COLO829 (cell line): ENCODE results near the gene BCAP31.
A peak's percentile ranks its signal among the peaks of the same experiment; 100 is the strongest.
"Not testable (repeated sequence)": the region's sequence is repeated elsewhere in the genome, so short reads cannot be mapped to it uniquely, and the experiment has no call there.

Experiments
- DNase-seq: peaks from one replicate; pipeline ENCODE4 v3.0.0; 2012; ENCODE audit warnings: low spot score

BCAP31 gene

GRCh38 chrX:153693216-153694086 is 30.7 kb downstream of the BCAP31 start:
- DNase-seq = no peak

GRCh38 chrX:153692611-153693156 is 31.5 kb downstream of the BCAP31 start:
- DNase-seq = no peak

GRCh38 chrX:153692003-153692402 is 32.2 kb downstream of the BCAP31 start:
- no peak for DNase-seq

DNA sequence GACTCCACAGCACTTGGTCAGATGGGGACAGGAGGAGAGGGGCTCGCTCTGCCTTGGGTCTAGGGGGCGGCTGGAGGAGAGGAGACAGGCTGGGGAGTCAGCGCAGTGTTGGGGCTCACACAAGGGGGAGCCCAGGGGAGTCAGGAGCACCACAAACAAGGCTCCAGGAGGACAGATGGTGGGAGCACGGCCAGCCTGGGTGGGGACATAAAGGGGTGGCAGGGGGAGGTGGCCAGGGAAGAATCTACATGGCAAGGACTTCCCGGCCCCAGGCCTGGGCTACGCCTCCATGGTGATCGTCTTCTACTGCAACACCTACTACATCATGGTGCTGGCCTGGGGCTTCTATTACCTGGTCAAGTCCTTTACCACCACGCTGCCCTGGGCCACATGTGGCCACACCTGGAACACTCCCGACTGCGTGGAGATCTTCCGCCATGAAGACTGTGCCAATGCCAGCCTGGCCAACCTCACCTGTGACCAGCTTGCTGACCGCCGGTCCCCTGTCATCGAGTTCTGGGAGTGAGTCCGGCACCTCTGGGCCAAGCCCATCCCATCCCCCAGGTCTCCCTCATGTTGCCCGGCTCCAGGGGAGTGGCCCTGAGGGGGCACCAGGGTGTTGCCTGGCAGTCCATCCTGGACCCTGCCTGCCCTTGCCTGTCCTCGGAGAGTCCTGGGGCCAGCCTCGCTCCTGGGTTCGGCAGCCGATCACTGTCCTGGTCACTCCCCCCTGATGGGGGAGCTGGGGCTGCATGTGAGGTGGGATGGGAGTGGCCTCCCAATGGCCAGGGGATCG is 33.0 kb downstream of the BCAP31 start:
- DNase-seq = not testable (repeated sequence)

DNA sequence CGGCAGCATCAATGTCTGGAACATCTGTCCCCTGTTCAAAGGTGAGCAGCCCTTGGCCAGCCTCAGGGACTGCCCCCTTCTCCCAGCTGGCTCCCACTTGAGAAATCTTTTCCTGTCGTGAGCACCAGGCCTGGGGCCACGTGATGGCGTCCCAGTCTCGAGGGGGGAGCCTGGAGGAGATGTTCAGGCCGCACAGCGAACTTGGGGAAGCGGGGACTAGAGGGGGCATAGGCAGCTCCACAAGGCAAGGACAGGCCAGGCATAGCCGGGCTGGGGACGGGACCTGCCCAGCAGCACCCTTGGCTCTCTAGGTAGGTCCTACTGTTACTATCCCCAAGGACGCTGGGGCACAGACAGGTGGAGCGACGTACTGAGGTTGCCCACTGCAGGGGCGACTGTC is 33.7 kb downstream of the BCAP31 start:
- no peak for DNase-seq

DNA sequence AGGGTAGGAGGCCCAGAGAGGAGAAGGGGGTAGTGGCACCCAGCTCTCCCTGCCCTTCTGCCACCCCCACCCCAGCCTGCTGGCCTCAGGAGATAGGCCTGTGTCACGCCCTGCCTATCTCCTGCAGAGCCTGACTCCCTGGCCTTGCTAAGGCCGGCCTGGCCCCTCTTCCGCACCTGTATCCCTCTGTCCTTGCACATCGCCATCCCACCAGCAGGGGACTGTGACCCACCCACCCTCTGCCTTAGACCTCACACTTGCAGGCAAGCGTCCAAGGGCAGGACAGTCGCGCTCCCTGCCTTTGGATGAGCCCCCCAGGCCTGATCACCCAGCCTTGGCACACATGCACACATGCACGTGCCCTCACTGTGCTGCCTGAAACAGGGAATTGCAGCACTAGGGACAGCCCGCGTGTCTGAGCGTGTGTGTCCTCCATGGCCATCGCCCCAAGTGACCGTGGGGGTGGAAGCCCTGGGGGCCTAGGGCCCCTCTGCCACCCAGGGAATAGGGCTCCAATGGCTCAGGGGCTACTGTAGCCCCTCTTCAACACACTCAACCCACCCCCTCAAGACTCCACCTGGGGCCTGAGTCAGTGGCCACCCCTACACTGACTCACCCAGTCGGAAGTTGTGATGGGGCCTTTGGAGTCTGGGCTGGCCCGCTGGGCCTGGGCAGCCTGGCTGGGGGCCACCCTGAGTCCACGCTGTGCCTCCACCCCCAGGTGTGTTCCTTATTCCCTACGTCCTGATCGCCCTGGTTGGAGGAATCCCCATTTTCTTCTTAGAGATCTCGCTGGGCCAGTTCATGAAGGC is 34.3 kb downstream of the BCAP31 start:
- DNase-seq = no peak

- peak; percentile 35 for DNase-seq
These were observed 35.1 kb downstream of the BCAP31 start for GRCh38 chrX:153688911-153689590.

GRCh38 chrX:153688506-153688905 is 35.7 kb downstream of the BCAP31 start:
- DNase-seq = no peak

- no peak for DNase-seq
These were observed 36.1 kb downstream of the BCAP31 start for GRCh38 chrX:153688071-153688470.

GRCh38 chrX:153687121-153688039 is 36.8 kb downstream of the BCAP31 start, which contains the start of gene SLC6A8:
SLC6A8 (plus strand) TSS chrX:153687926; CDS start chrX:153688575, 649 bp downstream.
- DNase-seq = peak; percentile 56

GRCh38 chrX:153686711-153687110 is 37.5 kb downstream of the BCAP31 start:
- no peak for DNase-seq

DNA sequence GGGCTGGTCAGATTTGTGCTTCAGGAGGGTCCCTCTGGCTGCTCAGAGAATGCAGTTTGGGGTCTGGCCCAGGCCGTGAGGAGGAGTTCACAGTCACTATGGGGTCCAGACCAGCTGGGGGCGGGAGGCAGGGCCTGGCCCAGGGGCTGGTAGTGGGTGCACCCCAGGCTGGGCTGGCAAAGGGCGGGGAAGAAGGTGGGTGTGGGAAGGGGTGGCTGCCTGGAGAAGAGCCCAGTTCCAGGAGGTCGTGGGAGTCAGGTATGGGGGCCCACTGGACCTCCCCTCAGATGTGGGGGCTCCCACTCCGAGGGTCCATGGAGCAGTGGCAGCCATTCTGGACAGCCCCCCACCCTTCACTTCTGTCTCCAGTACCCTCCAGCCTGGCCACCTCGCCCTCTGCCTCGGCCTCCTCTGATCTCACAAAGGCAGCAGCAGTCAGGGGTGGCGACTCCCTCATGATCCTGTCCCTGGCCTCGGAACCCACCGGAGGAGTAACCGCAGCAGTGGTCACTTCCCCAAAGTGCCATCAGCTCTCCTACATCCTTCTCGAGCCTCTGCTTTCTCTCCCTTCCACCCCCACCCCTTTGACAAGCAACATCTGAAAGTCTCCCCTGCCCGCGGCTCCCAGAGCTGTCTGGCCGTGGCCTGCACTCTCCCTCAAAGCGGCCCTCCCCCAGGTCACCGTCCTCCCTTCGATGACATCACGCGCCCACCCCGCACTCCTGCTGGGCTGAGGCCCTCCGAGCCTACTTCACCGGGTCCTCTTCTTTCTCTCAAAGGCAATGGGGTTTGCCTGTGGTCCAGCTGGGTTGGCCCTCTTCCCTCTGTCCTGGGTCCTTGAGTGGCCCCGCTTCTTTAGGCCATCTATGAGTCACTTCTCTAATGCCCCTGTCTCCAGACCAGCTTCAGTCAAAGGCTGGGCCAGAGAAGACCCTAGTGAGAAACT is 38.2 kb downstream of the BCAP31 start:
- DNase-seq = no peak

DNA sequence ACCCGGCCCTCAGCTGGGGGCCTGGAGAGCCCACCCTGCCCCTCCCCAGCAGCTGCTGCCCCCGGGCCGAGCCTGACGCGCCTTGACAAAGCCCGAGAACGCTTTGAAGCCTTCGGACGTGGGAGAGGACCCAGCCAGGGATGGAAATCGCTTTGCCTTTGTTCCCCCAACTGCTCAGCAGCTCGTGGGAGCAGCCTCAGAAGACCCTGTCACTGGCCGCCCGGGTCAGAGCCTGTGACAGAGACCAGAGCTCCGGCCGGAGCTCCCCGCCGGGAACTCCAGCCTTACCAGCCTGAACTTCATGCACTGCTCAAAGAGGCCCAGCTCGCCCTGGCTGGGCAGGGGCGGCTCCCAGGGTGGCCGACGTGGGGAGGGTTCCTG is 39.0 kb downstream of the BCAP31 start:
- no peak for DNase-seq

DNA sequence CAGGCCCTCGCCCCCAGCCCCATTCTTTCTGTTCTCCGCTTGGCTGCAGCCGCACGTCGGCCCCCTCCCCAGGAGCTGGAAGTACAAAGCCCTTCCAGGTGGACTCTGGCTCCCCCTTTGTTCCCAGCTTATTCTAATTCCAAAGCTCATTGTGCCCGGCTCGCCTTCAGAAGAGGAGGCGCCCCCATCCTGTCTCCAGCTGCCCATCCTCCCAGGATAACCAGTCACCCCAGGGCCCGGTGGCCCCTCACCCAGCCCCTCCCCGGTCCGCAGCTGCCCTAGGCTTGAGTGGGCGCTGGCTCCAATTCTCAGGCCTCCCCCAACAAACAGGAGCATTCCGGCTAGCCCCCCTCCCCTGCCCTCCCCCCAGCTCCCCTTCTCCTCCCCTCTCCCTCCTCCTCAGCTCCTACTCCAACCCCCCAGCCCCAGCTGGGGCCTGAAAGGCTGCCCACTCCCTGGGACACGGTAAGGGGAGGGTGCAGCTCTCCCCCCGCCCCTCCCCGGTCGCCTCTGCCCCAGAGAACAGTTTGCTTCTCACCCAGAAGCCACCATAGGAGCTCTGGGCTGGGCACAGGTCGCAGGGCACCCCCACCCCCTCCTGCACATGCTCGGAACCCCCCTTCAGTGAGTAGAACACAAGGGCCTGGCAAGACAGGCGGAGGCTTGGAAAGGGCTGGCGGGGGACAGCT is 39.6 kb downstream of the BCAP31 start:
- DNase-seq = no peak

DNA sequence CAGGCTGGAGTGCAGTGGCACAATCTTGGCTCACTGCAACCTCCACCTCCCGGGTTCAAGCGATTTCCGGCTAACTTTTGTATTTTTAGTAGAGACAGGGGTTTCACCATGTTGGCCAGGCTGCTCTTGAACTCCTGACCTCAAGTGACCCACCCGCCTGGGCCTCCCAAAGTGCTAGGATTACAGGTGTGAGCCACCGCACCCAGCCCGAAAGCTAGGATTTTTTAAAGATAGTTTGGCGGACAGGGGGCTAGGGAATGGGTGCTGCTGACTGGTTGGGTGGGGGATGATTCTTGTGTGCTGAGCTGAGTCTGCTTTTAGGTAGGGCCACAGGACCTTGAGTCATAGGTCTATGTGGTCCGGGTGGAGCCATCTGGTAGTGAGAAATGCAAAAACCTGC is 40.7 kb downstream of the BCAP31 start:
- DNase-seq = not testable (repeated sequence)

DNA sequence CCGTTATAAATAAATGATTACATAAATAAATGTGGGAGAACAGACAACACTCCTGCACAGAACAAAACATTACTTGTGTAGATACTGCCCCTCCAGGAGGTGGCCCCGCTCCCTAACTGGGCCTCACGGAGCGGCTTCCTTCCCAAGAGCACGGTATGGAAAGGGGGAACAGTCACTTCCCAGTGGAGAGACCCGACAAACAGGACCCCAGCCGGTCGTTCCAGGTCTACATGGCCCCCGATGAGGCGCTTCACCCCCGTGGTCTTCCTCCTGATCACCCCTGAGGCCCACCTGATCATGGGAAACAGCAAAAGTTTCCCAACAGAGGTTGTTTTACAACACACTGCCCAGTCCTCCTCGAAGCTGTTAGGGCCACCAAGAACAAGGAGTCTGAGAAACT is 43.0 kb downstream of the BCAP31 start:
- no peak for DNase-seq

GRCh38 chrX:153674219-153674851 is 49.9 kb downstream of the BCAP31 start:
- DNase-seq = no peak
